CD4-positive, CD25-positive, alpha-beta regulatory T cell (primary cell): ENCODE data around the gene ARRB1. TPM values are rescaled to one million over a fixed set of nuclear protein-coding genes. Genes with fewer than 3 reads are reported as not detected.

Source experiments
- ATAC-seq, 2 donors: fragments of 150-1000 bp; cut with Tn5 transposase; one replicate each; pipeline ENCODE4 v1.10.0; 2021; ENCODE audit warnings: low read depth in 2 of 2, moderate number of reproducible peaks in 2 of 2, moderate library complexity in 1 of 2
- DNase-seq, 3 donors: peaks; one replicate each; pipeline versions ENCODE4 v3.0.0 to v3.0.0-alpha.2; 2012 to 2022; ENCODE audit warnings: mixed read lengths in 1 of 3
- H3K27ac ChIP-seq: one replicate; pipeline ENCODE4 v1.7.0; 2013; ENCODE audit warnings: mild to moderate bottlenecking, low read length; ENCODE audit not compliant: insufficient read depth, poor library complexity, severe bottlenecking
- H3K27me3 ChIP-seq: one replicate; pipeline ENCODE4 v1.7.0; 2013; ENCODE audit warnings: low read length; ENCODE audit not compliant: control insufficient read depth, insufficient read depth
- H3K36me3 ChIP-seq: one replicate; pipeline ENCODE4 v1.7.0; 2013; ENCODE audit warnings: mild to moderate bottlenecking, low read length, moderate library complexity; ENCODE audit not compliant: control insufficient read depth, insufficient read depth
- H3K4me1 ChIP-seq: 2 replicates; pipeline ENCODE4 v1.7.0; 2013; ENCODE audit warnings: mild to moderate bottlenecking, low read length; ENCODE audit not compliant: insufficient read depth, control insufficient read depth, poor library complexity, severe bottlenecking
- H3K4me3 ChIP-seq: one replicate; pipeline ENCODE4 v1.7.0; 2013; ENCODE audit warnings: low read depth, mild to moderate bottlenecking, low read length, moderate library complexity
- H3K9me3 ChIP-seq, 2 experiments: 1 replicate in 1 of 2; 2 replicates in 1 of 2; pipeline ENCODE4 v1.7.0; 2013; ENCODE audit warnings: low read length in 2 of 2, mild to moderate bottlenecking in 1 of 2, moderate library complexity in 1 of 2; ENCODE audit not compliant: control insufficient read depth in 2 of 2
- H3K27ac Mint-ChIP-seq, 3 donors: one replicate each; pipeline ENCODE4 v1.8.0; 2020 to 2022; ENCODE audit warnings: mild to moderate bottlenecking in 3 of 3, mixed read lengths in 3 of 3, moderate library complexity in 2 of 3
- H3K27me3 Mint-ChIP-seq: one replicate; pipeline ENCODE4 v1.8.0; 2022; ENCODE audit warnings: mild to moderate bottlenecking, mixed read lengths
- H3K36me3 Mint-ChIP-seq: one replicate; pipeline ENCODE4 v1.8.0; 2020; ENCODE audit warnings: mixed read lengths
- H3K4me1 Mint-ChIP-seq, 4 donors: one replicate each; pipeline ENCODE4 v1.8.0; 2020 to 2022; ENCODE audit warnings: mixed read lengths in 4 of 4, mild to moderate bottlenecking in 1 of 4
- H3K4me3 Mint-ChIP-seq, 4 donors: one replicate each; pipeline ENCODE4 v1.8.0; 2020 to 2022; ENCODE audit warnings: mild to moderate bottlenecking in 4 of 4, mixed read lengths in 4 of 4, moderate library complexity in 3 of 4
- H3K9me3 Mint-ChIP-seq, 7 donors: one replicate each; pipeline ENCODE4 v1.8.0; 2020 to 2022; ENCODE audit warnings: mixed read lengths in 7 of 7, mild to moderate bottlenecking in 3 of 7, moderate library complexity in 2 of 7
- polyA plus RNA-seq, 4 donors: library from polyadenylated mRNA; unstranded; fragments of 300-500 nt; fragmentation: Illumina TruSeq; gene quantifications; one replicate each; pipeline ENCODE4 v1.2.3, GENCODE V29; 2021
- total RNA-seq: library from RNA; stranded (reverse); gene quantifications from one replicate; pipeline ENCODE4 v1.2.3, GENCODE V29; 2022

The ARRB1 gene
- total and polyA plus RNA-seq, 5 donors from 2014 or later = 5.1 to 36.1 (median 6.5) TPM

GRCh38 chr11:75301601-75302345 is 49.7 kb downstream of the ARRB1 start:
- no peak overlapping the region for H3K4me3 Mint-ChIP-seq
- no peak for ATAC-seq
- H3K36me3 ChIP-seq = no peaks in the 10 kb centered on the region

GRCh38 chr11:75301131-75301530 is 50.3 kb downstream of the ARRB1 start:
- Histone ChIP-seq H3K4me1 (no peaks in the 10 kb centered on the region), H3K27me3 (no peaks in the 10 kb centered on the region), H3K9me3 (no peaks in the 10 kb centered on the region), H3K4me3 (no peak overlapping the region), H3K36me3 (no peaks in the 10 kb centered on the region), H3K27ac (no peak overlapping the region)
- H3K36me3 Mint-ChIP-seq = peaks cover 8% of the 10 kb centered on the region
- DNase-seq = no peak
- H3K9me3 Mint-ChIP-seq = no peaks in the 10 kb centered on the region
- H3K4me1 Mint-ChIP-seq = peaks cover 0 to 9% (median 5%) of the 10 kb centered on the region in 4 donors
- H3K27me3 Mint-ChIP-seq = no peaks in the 10 kb centered on the region
- H3K4me3 Mint-ChIP-seq = no peak overlapping the region
- ATAC-seq = no peak
- H3K27ac Mint-ChIP-seq = peak overlapping the region in 1 of 3 donors; percentile 31

More at GRCh38 chr11:75301601-75302345, 49.7 kb downstream of the ARRB1 start:
- peaks cover 0 to 12% (median 5%) of the 10 kb centered on the region in 4 donors for H3K4me1 Mint-ChIP-seq
- Histone ChIP-seq H3K9me3 (no peaks in the 10 kb centered on the region), H3K4me3 (no peak overlapping the region), H3K27me3 (no peaks in the 10 kb centered on the region), H3K27ac (no peak overlapping the region), H3K4me1 (no peaks in the 10 kb centered on the region)
- H3K36me3 Mint-ChIP-seq = peaks cover 7% of the 10 kb centered on the region
- no peaks in the 10 kb centered on the region for H3K9me3 Mint-ChIP-seq
- peak overlapping the region in 1 of 3 donors; percentile 31 for H3K27ac Mint-ChIP-seq
- no peaks in the 10 kb centered on the region for H3K27me3 Mint-ChIP-seq
- DNase-seq = no peak

GRCh38 chr11:75298976-75299260 is 52.5 kb downstream of the ARRB1 start:
- no peak overlapping the region for H3K27ac ChIP-seq
- ATAC-seq (no peak), DNase-seq (no peak)
- Mint-ChIP-seq H3K4me1 (peaks cover 0 to 6% (median 5%) of the 10 kb centered on the region in 4 donors), H3K9me3 (no peaks in the 10 kb centered on the region), H3K4me3 (no peak overlapping the region), H3K27ac (no peak overlapping the region), H3K27me3 (no peaks in the 10 kb centered on the region), H3K36me3 (peaks cover 13% of the 10 kb centered on the region)
- H3K4me1 ChIP-seq = no peaks in the 10 kb centered on the region
- no peaks in the 10 kb centered on the region for H3K27me3 ChIP-seq
- H3K4me3 ChIP-seq = no peak overlapping the region
- peaks cover 4% of the 10 kb centered on the region for H3K36me3 ChIP-seq
- no peaks in the 10 kb centered on the region for H3K9me3 ChIP-seq

- peaks cover 4% of the 10 kb centered on the region for H3K36me3 ChIP-seq
- no peaks in the 10 kb centered on the region for H3K27me3 ChIP-seq
- no peaks in the 10 kb centered on the region for H3K27me3 Mint-ChIP-seq
- ATAC-seq (no peak), DNase-seq (no peak)
- H3K4me3 ChIP-seq = no peak overlapping the region
- peaks cover 0 to 11% (median 5%) of the 10 kb centered on the region in 4 donors for H3K4me1 Mint-ChIP-seq
- peaks cover 17% of the 10 kb centered on the region for H3K36me3 Mint-ChIP-seq
- no peaks in the 10 kb centered on the region for H3K9me3 Mint-ChIP-seq
- H3K27ac Mint-ChIP-seq = no peak overlapping the region
- no peak overlapping the region for H3K27ac ChIP-seq
- H3K4me3 Mint-ChIP-seq = no peak overlapping the region
- no peaks in the 10 kb centered on the region for H3K4me1 ChIP-seq
- no peaks in the 10 kb centered on the region for H3K9me3 ChIP-seq
Measured at GRCh38 chr11:75298191-75298975, 53.1 kb downstream of the ARRB1 start.

DNA sequence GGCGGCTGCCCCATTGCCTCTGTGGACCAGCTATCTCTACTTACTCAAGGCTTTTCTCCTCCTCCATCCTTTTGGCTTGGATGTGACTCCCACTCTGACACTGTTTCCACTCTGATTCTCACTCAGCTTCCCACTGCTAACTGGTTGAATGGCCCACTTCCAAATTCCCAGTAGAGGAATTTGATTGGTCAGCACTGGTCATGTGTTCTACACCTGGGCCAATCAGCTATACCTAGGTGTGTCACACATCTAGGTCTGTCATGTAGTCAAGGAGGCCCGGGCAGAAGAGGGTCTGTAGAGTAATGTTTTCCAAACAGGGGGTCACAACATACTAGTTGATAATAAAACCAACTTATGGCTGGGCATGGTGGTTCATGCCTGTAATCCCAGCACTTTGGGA is 57.6 kb downstream of the ARRB1 start:
- ATAC-seq (no peak), DNase-seq (no peak)
- no peaks in the 10 kb centered on the region for H3K4me1 ChIP-seq
- peaks cover 4% of the 10 kb centered on the region for H3K36me3 ChIP-seq
- Mint-ChIP-seq H3K27me3 (no peaks in the 10 kb centered on the region), H3K36me3 (peaks cover 18% of the 10 kb centered on the region), H3K4me1 (peaks cover 0 to 9% (median 4%) of the 10 kb centered on the region in 4 donors), H3K4me3 (no peak overlapping the region), H3K27ac (peak overlapping the region in 2 of 3 donors; percentile 49 to 66), H3K9me3 (no peaks in the 10 kb centered on the region)
- H3K27ac ChIP-seq = no peak overlapping the region
- H3K27me3 ChIP-seq = no peaks in the 10 kb centered on the region
- no peak overlapping the region for H3K4me3 ChIP-seq
- no peaks in the 10 kb centered on the region for H3K9me3 ChIP-seq

DNA sequence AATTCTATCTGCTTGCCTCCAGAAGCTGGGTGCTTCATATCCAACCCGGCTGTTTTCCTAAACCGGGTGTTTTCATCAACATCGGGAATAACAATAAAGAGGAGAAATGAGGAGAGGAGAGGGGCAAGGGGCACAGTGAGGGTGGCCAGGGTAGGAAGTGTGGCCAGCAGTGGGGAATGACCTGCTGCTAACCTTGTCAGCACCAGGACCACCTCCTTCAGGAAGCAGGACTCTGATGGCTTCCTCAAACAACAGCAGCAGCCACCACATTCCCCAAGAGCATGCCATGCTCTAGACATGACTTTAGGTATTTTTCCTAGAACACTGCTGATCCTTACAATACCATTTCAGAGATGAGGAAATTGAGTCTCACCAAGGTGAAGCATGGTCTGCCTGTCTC is 58.5 kb downstream of the ARRB1 start:
- no peak for DNase-seq
- no peaks in the 10 kb centered on the region for H3K9me3 ChIP-seq
- no peaks in the 10 kb centered on the region for H3K27me3 Mint-ChIP-seq
- peaks cover 0 to 9% (median 5%) of the 10 kb centered on the region in 4 donors for H3K4me1 Mint-ChIP-seq
- H3K36me3 ChIP-seq = peaks cover 4% of the 10 kb centered on the region
- H3K27ac ChIP-seq = no peak overlapping the region
- ATAC-seq = no peak
- H3K27me3 ChIP-seq = no peaks in the 10 kb centered on the region
- H3K4me3 Mint-ChIP-seq = no peak overlapping the region
- H3K4me3 ChIP-seq = no peak overlapping the region
- peaks cover 18% of the 10 kb centered on the region for H3K36me3 Mint-ChIP-seq
- peak overlapping the region; percentile 36 to 49 (median 45) for H3K27ac Mint-ChIP-seq
- peaks cover 0 to 1% (median 0%) of the 10 kb centered on the region in 7 donors for H3K9me3 Mint-ChIP-seq
- no peaks in the 10 kb centered on the region for H3K4me1 ChIP-seq

- H3K4me3 ChIP-seq = no peak overlapping the region
- H3K27ac ChIP-seq = no peak overlapping the region
- ATAC-seq (no peak), DNase-seq (no peak)
- no peaks in the 10 kb centered on the region for H3K9me3 ChIP-seq
- Mint-ChIP-seq H3K27ac (peak overlapping the region in 1 of 3 donors; percentile 85), H3K36me3 (peaks cover 14% of the 10 kb centered on the region), H3K27me3 (no peaks in the 10 kb centered on the region), H3K4me3 (no peak overlapping the region), H3K4me1 (peaks cover 0 to 9% (median 2%) of the 10 kb centered on the region in 4 donors), H3K9me3 (peaks cover 0 to 1% (median 0%) of the 10 kb centered on the region in 7 donors)
- H3K36me3 ChIP-seq = peaks cover 4% of the 10 kb centered on the region
- H3K4me1 ChIP-seq = no peaks in the 10 kb centered on the region
- no peaks in the 10 kb centered on the region for H3K27me3 ChIP-seq
Measured at GRCh38 chr11:75291741-75292140, 59.7 kb downstream of the ARRB1 start.
